CD4-positive, alpha-beta T cell treated with Interleukin-4 for 1 hour (primary cell): ENCODE measurements around the gene LTF.
A peak's percentile ranks its signal among the peaks of the same experiment; 100 is the strongest.
"Not testable (repeated sequence)": the region's sequence is repeated elsewhere in the genome, so short reads cannot be mapped to it uniquely, and the experiment has no call there.

Source experiments
- DNase-seq, 2 donors: peaks; one replicate each; pipeline ENCODE4 v3.0.0-alpha.2; 2020 to 2022

The LTF gene

DNA sequence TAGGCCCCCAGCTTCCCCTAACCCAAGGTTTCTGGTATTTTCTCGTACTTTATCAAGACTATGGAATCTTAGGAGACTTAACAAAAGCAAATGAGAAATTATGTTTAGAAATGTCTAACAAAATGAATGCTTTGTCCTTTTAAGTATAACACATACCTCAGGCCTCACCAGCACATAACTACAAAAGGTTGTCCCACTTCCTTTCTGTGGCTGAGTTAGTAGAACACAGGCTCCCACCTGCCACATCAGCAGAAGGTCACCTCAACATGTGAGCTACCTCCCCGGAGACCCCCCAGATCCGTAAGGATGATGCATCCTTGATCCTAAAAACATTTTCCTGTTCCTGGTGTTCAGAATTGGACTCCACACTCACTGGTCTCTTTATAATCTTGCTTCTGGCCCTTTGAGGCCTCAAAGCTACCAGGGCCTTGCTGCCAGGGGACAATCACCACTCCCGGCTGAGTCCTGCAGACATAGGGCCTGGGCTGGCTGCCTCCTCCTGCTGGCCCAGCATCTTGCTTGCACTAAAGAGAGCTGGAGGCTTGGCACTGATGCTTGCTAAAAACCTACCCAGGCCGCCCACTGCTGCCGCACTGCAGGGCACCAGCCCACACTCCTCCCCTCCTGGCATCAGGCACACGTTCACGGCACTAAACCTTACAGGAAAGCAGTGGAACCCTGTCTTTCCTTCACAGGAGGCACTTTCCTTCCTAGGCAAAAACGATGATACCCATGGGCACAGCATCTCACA lies 54.8 kb downstream of the LTF start:
- no peak for DNase-seq

DNA sequence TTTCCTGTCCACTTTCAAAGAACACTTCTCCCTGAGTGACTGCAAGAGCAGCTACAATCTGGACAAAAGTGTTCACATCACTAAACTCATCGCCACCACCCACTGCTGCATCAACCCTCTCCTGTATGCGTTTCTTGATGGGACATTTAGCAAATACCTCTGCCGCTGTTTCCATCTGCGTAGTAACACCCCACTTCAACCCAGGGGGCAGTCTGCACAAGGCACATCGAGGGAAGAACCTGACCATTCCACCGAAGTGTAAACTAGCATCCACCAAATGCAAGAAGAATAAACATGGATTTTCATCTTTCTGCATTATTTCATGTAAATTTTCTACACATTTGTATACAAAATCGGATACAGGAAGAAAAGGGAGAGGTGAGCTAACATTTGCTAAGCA lies 55.9 kb downstream of the LTF start:
- no peak for DNase-seq

DNA sequence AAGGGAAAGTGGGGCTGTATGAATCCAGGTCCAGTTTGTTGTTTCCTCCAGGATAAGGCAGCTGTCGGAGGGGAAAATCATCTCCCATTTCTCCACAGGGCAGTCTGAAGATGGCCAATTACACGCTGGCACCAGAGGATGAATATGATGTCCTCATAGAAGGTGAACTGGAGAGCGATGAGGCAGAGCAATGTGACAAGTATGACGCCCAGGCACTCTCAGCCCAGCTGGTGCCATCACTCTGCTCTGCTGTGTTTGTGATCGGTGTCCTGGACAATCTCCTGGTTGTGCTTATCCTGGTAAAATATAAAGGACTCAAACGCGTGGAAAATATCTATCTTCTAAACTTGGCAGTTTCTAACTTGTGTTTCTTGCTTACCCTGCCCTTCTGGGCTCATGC lies 56.7 kb downstream of the LTF start:
- no peak for DNase-seq

GRCh38 chr3:46406788-46407611 lies 57.7 kb downstream of the LTF start, which contains the start of the genes CCR5AS and CCRL2:
Gene CCR5AS, minus strand, starts transcription at chr3:46407066.
Gene CCRL2, plus strand, starts transcription at chr3:46407259. Its CDS starts 821 bp downstream, at chr3:46408080.
- peak; percentile 63 to 81 for DNase-seq

DNA sequence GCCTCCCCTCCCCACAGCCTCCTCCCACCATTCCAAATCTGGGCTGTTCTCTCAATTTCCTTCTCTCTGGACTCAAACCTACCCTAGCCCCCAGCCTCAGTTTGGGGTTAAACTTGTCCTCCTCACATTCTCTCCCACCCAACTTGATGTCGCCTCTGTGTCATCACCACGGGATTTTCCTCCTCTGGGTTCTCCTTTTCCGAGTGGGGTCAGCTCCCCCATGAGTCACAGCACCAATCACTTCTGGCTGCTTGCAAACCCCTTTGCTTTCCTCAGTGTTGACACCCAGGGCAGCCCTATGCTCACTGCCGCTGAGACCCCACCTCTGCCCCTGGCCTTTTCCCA lies 58.3 kb downstream of the LTF start:
- DNase-seq = peak; percentile 16 to 82

- peak in 1 of 2 donors; percentile 63 for DNase-seq
Measured at GRCh38 chr3:46405301-46406019, 59.2 kb downstream of the LTF start.

DNA sequence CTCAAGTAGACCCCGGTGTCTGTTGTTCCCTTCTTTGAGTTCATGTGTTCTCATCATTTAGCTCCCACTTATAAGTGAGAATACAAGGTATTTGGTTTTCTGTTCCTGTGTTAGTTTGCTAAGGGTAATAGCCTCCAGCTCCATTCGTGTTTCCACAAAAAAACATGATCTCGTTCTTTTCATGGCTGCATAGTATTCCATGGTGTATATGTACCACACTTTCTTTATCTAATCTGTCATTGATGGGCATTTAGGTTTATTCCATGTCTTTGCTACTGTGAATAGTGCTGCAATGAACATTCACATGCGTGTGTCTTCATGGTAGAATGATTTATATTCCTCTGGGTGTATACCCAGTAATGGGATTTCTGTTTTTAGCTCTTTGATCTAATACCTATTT lies 61.8 kb downstream of the LTF start:
- not testable (repeated sequence) for DNase-seq

GRCh38 chr3:46401579-46401978 lies 63.1 kb downstream of the LTF start:
- DNase-seq = no peak

DNA sequence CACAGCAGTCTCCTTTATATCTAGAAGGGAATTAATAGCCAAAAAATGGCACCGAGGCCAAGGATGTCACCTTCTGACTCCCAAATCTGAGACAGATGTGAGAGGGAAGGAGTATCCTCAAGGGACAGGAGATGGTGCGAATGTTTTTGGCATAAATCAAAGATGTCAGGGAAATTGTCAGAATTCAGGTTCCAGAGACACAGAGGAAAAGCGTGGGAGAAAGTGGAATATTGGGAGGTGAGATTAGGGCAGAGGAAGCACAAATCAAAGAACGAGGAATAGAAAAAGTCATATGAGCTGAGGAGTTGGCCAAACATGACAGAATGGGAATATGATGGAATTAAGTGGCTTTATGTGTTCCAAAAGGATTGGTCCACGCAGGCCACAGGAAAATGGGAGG lies 63.9 kb downstream of the LTF start:
- no peak for DNase-seq

DNA sequence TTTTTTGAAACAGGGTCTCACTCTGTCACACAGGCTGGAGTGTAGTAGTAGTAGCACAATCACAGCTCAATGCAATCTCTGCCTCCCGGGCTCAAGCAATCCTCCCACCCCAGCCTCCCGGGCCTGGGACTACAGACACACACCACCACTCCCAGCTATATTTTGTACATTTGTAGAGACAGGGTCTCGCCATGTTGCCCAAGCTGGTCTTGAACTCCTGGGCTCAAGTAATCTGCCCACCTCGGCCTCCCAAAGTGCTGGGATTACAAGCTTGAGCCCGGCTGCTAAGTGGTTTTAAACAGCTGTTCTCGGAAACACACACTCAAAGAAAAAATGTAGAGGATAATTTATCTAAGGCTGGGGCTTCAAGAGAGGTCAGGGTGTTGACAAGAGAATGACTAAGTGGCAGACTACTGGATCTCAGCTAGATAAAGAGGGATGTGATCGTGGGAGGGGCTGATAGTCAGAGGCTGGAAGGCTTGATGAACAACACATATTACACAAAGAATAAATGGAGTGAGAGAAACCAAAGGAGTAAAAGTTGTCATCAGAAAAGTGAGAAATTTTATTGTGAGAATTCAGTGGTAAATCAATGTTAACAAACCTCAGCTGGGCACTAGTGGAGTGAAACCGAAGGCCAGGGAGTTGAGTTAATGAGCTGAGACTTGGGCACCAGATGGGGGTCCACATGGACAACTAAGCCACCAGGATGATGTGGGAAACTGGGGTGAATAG lies 64.5 kb downstream of the LTF start:
- DNase-seq = no peak

GRCh38 chr3:46399557-46399956 lies 65.1 kb downstream of the LTF start:
- no peak for DNase-seq

- DNase-seq = no peak
Measured at GRCh38 chr3:46399098-46399497, 65.6 kb downstream of the LTF start.

DNA sequence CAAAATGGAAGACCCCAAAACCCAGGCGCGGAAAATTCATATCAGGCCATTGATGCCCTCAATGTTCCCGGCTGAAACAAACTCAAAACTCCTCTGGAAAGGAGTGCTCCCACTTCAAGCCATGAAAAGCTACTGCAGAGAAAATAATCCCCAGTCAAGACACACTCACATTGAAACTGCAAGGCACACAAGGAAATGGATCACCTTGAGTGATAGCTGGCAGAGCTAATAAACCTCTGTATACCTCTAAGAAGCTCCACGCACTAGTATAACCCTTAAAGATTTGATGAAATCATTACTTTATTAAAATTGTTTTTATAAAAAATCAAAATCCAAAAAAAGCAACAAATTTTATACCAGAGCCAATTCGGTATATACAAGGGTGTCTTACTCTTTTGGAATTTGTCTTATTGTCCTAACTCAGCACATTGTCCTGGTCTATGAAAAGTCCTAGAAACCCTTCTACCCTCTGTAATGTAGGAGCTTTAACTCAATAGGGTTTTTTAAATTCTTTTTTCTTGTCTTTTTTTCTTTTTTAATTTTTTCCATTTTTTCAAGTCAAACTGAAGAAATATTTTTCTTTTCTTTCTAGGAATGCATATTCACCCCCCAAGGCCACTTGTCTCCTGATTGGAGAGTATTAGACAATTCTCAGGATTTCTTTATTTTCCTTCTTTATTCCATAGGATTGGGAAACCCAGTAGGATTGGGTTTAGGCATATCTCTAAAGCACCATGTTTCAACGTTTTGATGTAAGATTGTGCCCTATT lies 66.3 kb downstream of the LTF start:
- DNase-seq = no peak

GRCh38 chr3:46397111-46397510 lies 67.6 kb downstream of the LTF start:
- no peak for DNase-seq

- DNase-seq = peak in 1 of 2 donors; percentile 41
Measured at GRCh38 chr3:46395766-46396530, 68.8 kb downstream of the LTF start.

GRCh38 chr3:46395210-46395661 lies 69.5 kb downstream of the LTF start:
- DNase-seq = no peak

DNA sequence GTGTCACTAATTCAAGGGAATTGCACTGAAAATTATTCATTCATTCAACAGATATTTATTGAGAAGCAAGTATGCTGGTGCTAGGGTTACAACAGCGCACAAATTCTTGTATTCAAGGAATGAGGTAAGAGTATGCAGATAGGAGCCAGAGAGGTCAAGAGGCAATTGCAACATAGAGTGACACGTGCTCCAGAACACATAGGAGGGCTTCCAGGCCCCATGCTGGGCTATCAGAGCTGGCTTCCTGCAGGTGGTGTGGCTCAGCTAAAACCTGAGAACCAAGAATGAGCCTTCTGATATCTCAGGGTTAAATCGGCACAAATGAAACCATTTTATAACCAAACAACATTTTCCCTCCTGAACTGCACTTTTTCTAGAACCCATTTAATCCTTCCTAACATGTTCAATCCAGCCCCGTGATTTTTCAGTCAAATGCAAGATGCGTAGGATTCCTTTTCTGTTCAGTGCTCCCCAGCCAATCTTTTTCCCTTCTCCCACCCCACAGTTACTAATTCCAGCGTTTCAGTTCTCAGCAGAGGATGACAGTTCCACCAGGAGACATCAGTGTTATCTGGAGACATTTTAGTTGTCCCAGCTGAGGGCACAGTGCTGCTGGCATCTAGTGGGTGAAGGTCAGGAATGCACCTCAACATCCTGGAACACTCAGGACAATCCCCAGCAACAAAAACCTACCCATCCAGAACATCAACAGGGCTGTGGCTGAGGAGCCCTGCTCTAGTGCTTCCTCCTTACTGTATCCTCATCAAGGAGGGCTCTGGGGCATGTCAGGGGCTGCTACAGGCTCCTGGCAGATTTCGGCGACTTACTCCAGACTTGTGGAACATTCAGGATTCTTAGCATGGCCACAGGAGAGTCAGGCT lies 70.9 kb downstream of the LTF start:
- no peak for DNase-seq

- no peak for DNase-seq
Measured at GRCh38 chr3:46393011-46393410, 71.7 kb downstream of the LTF start.

DNA sequence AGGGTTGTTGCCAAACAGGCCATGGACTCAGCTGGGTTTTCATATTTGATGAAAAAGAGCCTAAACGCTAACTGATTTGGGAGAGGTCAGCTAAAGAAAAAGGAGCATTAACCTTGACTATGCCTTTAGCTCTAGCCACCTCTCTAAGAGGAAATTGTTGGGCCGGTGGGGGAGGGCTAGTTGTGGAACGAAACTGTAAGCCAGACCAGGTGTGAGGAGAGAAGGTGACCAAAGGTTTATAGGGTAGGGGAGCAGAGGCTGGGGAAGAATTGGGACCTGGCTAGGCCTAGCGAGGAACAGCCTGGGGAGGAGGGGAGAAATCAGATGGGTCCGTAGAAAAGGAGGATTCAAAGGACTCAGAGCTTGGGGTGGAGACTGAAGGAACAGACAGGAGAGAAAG lies 73.2 kb downstream of the LTF start:
- DNase-seq = not testable (repeated sequence)

GRCh38 chr3:46389306-46389705 lies 75.4 kb downstream of the LTF start:
- no peak for DNase-seq
